HL-60 (cell line): Measurements from ENCODE around the gene GJE1.
A peak's percentile ranks its signal among the peaks of the same experiment; 100 is the strongest.

Experiments
- DNase-seq, 2 experiments: peaks; one replicate each; pipeline ENCODE4 v3.0.0-alpha.2; 2010 to 2020; ENCODE audit warnings: low read depth in 1 of 2, low spot score in 1 of 2
- H3K27ac ChIP-seq: fragments of 250-450 bp; sonication (Bioruptor Pico); replicated peaks from 2 replicates; pipeline ENCODE4 v1.5.1; 2020; ENCODE audit warnings: mild to moderate bottlenecking, moderate library complexity
- H3K27me3 ChIP-seq: fragments of 250-450 bp; sonication (Bioruptor Pico); 2 replicates; pipeline ENCODE4 v1.5.1; 2021; ENCODE audit warnings: mild to moderate bottlenecking, moderate library complexity; ENCODE audit not compliant: insufficient read depth, poor library complexity, severe bottlenecking
- H3K4me3 ChIP-seq: replicated peaks from 2 replicates; pipeline ENCODE4 v1.5.1; 2011; ENCODE audit warnings: mild to moderate bottlenecking, control low read depth, low read length; ENCODE audit not compliant: insufficient read depth
- CTCF ChIP-seq: IDR thresholded peaks from one replicate; pipeline ENCODE4 v1.5.1; 2011; ENCODE audit warnings: low read length, control low read depth, inconsistent platforms; ENCODE audit not compliant: insufficient read depth
- GABPA ChIP-seq: IDR thresholded peaks from 2 replicates; pipeline ENCODE4 v1.6.1; 2012; ENCODE audit warnings: low read depth
- POLR2AphosphoS5 ChIP-seq: IDR thresholded peaks from 2 replicates; pipeline ENCODE4 v1.6.1; 2012; ENCODE audit warnings: low read depth
- REST ChIP-seq: IDR thresholded peaks from 2 replicates; pipeline ENCODE4 v1.6.1; 2012; ENCODE audit warnings: low read depth; ENCODE audit not compliant: insufficient replicate concordance
- SPI1 ChIP-seq: IDR thresholded peaks from 2 replicates; pipeline ENCODE4 v1.6.1; 2012; ENCODE audit warnings: low read depth, mild to moderate bottlenecking, borderline replicate concordance

The GJE1 gene

GRCh38 chr6:142173980-142174379 is 41.3 kb downstream of the GJE1 start:
- Histone ChIP-seq H3K27me3 (no peaks in the 10 kb centered on the region), H3K4me3 (no peak overlapping the region), H3K27ac (peak overlapping the region; percentile 25)
- no peak for DNase-seq
- TF ChIP-seq POLR2AphosphoS5 (no peak), SPI1 (no peak), CTCF (no peak), GABPA (no peak), REST (no peak)

GRCh38 chr6:142174703-142175102 is 42.0 kb downstream of the GJE1 start:
- no peaks in the 10 kb centered on the region for H3K27me3 ChIP-seq
- TF ChIP-seq REST = no peak
- TF ChIP-seq SPI1 = no peak
- TF ChIP-seq CTCF = no peak
- TF ChIP-seq POLR2AphosphoS5 = no peak
- no peak for TF ChIP-seq GABPA
- peak in 1 of 2 experiments; percentile 71 for DNase-seq
- peak overlapping the region; percentile 25 for H3K27ac ChIP-seq
- no peak overlapping the region for H3K4me3 ChIP-seq

GRCh38 chr6:142178129-142178528 is 45.4 kb downstream of the GJE1 start:
- Histone ChIP-seq H3K4me3 (no peak overlapping the region), H3K27me3 (no peaks in the 10 kb centered on the region), H3K27ac (peak overlapping the region; percentile 74)
- DNase-seq = no peak
- TF ChIP-seq REST (no peak), GABPA (no peak), SPI1 (no peak), POLR2AphosphoS5 (no peak), CTCF (no peak)
